Smooth muscle cell (in vitro differentiated cells): Measurements from ENCODE around the gene SERPINA5. TPM values are rescaled to one million over a fixed set of nuclear protein-coding genes. Genes with fewer than 3 reads are reported as not detected.

ENCODE experiments used
- DNase-seq: peaks from one replicate; lab custom pipeline; 2025; ENCODE audit not compliant: unreplicated experiment; lab: John Stamatoyannopoulos, UW
- H2AFZ ChIP-seq: fragments of 200-600 bp; sonication (generic); 2 replicates; pipeline ENCODE4 v1.6.0; 2016; ENCODE audit warnings: antibody characterized with exemption, low read depth, mild to moderate bottlenecking
- H3F3A ChIP-seq: fragments of 200-600 bp; sonication (generic); 2 replicates; pipeline ENCODE4 v1.6.0; 2017; ENCODE audit warnings: antibody characterized with exemption, low read depth
- H3K27ac ChIP-seq: fragments of 200-600 bp; sonication (generic); 2 replicates; pipeline ENCODE4 v1.5.1; 2016; ENCODE audit warnings: low read depth, mild to moderate bottlenecking
- H3K27me3 ChIP-seq: fragments of 200-600 bp; sonication (generic); 2 replicates; pipeline ENCODE4 v1.6.1; 2016; ENCODE audit warnings: low read depth, mild to moderate bottlenecking
- H3K36me3 ChIP-seq: fragments of 200-600 bp; sonication (generic); 2 replicates; pipeline ENCODE4 v1.5.1; 2016; ENCODE audit warnings: low read depth
- H3K4me1 ChIP-seq: fragments of 200-600 bp; sonication (generic); 2 replicates; pipeline ENCODE4 v1.5.1; 2016; ENCODE audit warnings: low read depth
- H3K4me2 ChIP-seq: fragments of 200-600 bp; sonication (generic); 2 replicates; pipeline ENCODE4 v1.6.0; 2016; ENCODE audit warnings: mild to moderate bottlenecking
- H3K4me3 ChIP-seq: fragments of 200-600 bp; sonication (generic); 2 replicates; pipeline ENCODE4 v1.5.1; 2016; ENCODE audit warnings: mild to moderate bottlenecking
- H3K79me2 ChIP-seq: fragments of 200-600 bp; sonication (generic); 2 replicates; pipeline ENCODE4 v1.6.0; 2016; ENCODE audit warnings: low read depth, mild to moderate bottlenecking
- H3K9ac ChIP-seq: fragments of 200-600 bp; sonication (generic); 2 replicates; pipeline ENCODE4 v1.6.0; 2016; ENCODE audit warnings: low read depth
- H3K9me3 ChIP-seq: fragments of 200-600 bp; sonication (generic); replicated peaks from 2 replicates; pipeline ENCODE4 v1.5.1; 2016; ENCODE audit warnings: low read depth
- H4K20me1 ChIP-seq: fragments of 200-600 bp; sonication (generic); 2 replicates; pipeline ENCODE4 v1.6.0; 2016; ENCODE audit warnings: low read depth
- CTCF ChIP-seq: fragments of 200-600 bp; sonication (generic); IDR thresholded peaks from 2 replicates; pipeline ENCODE4 v1.5.1; 2017; ENCODE audit warnings: borderline replicate concordance, mild to moderate bottlenecking, antibody characterized with exemption; ENCODE audit not compliant: insufficient read depth, poor library complexity, severe bottlenecking
- WGBS: methylation state at CpG from one replicate; pipeline ENCODE4 v1.1.7; 2016; ENCODE audit warnings: low lambda C conversion rate; 5-methylcytosine and 5-hydroxymethylcytosine counted together
- polyA plus RNA-seq: library from polyadenylated mRNA; unstranded; fragments of >200 nt; fragmentation: Nextera tagmentation; extraction: Ambion mirVana; gene quantifications from 2 replicates; pipeline ENCODE4 v1.2.1, GENCODE V29; 2016
- total RNA-seq: library from RNA; depleted of rRNA; stranded (reverse); fragments of >200 nt; gene quantifications from 2 replicates; pipeline ENCODE4 v1.2.3, GENCODE V29; 2014

Gene SERPINA5
- total and polyA plus RNA-seq, 2 experiments from 2014 or later = 0.27 to 0.43 TPM

GRCh38 chr14:94613720-94614644 lies 32.8 kb downstream of the SERPINA5 start:
- no peaks in the 10 kb centered on the region for H3K36me3 ChIP-seq
- H3K27ac ChIP-seq = no peak overlapping the region
- TF ChIP-seq CTCF = no peak
- no peaks in the 10 kb centered on the region for H3K27me3 ChIP-seq
- 91% methylated on average over 20 of the region's 20 CpGs for WGBS
- peaks cover 6% of the 10 kb centered on the region for H3K4me1 ChIP-seq
- H3K79me2 ChIP-seq = no peaks in the 10 kb centered on the region
- no peak overlapping the region for H3K9ac ChIP-seq
- no peaks in the 10 kb centered on the region for H4K20me1 ChIP-seq
- no peak overlapping the region for H3K4me3 ChIP-seq
- no peak overlapping the region for H3K4me2 ChIP-seq
- H3F3A ChIP-seq = no peaks in the 10 kb centered on the region
- peaks cover 3% of the 10 kb centered on the region for H3K9me3 ChIP-seq
- DNase-seq = no peak
- H2AFZ ChIP-seq = no peak overlapping the region

- Histone ChIP-seq H4K20me1 (no peaks in the 10 kb centered on the region), H3K4me1 (peaks cover 6% of the 10 kb centered on the region), H3K27me3 (no peaks in the 10 kb centered on the region), H3K36me3 (no peaks in the 10 kb centered on the region), H3K4me3 (no peak overlapping the region), H2AFZ (no peak overlapping the region), H3K79me2 (no peaks in the 10 kb centered on the region), H3F3A (no peaks in the 10 kb centered on the region), H3K9me3 (peaks cover 3% of the 10 kb centered on the region), H3K9ac (no peak overlapping the region), H3K27ac (no peak overlapping the region), H3K4me2 (no peak overlapping the region)
- 92% methylated on average over 7 of the region's 7 CpGs for WGBS
- TF ChIP-seq CTCF = no peak
- DNase-seq = no peak
These were observed 33.6 kb downstream of the SERPINA5 start for GRCh38 chr14:94614802-94615201.

- Histone ChIP-seq H3K36me3 (no peaks in the 10 kb centered on the region), H3F3A (no peaks in the 10 kb centered on the region), H4K20me1 (no peaks in the 10 kb centered on the region), H3K4me1 (peaks cover 6% of the 10 kb centered on the region), H3K79me2 (no peaks in the 10 kb centered on the region), H3K27ac (no peak overlapping the region), H2AFZ (no peak overlapping the region), H3K9me3 (peaks cover 3% of the 10 kb centered on the region), H3K27me3 (no peaks in the 10 kb centered on the region), H3K4me3 (no peak overlapping the region), H3K4me2 (no peak overlapping the region), H3K9ac (no peak overlapping the region)
- no peak for DNase-seq
- TF ChIP-seq CTCF = no peak
- 92% methylated on average over 3 of the region's 3 CpGs for WGBS
These were observed 34.0 kb downstream of the SERPINA5 start for GRCh38 chr14:94615254-94615653.
